Pancreas (tissue), 10 donors: ENCODE data around the gene ZNF638. TPM values are rescaled to one million over a fixed set of nuclear protein-coding genes. Genes with fewer than 3 reads are reported as not detected.

Source experiments
- ATAC-seq, 4 donors: fragments of 200-7000 bp; cut with Tn5 transposase; one replicate each; pipeline versions ENCODE4 v1.8.0 to v1.9.1; 2020; ENCODE audit warnings: mild to moderate bottlenecking in 4 of 4, moderate library complexity in 4 of 4
- DNase-seq, 6 donors: peaks; one replicate each; pipeline ENCODE4 v3.0.0-alpha.2; 2020
- FAIRE-seq: peaks from 2 replicates; lab custom pipeline; 2012; peaks lifted over from hg19 to GRCh38; lab: Jason Lieb, UNC
- H3K27ac ChIP-seq, 4 donors: fragments of 200-600 bp; sonication (generic); 1 replicate in 3 of 4; 2 replicates in 1 of 4; pipeline versions ENCODE4 v1.5.0 to v1.8.0; 2020
- H3K27me3 ChIP-seq, 4 donors: fragments of 200-600 bp; one replicate each; pipeline ENCODE4 v1.8.0; 2021
- H3K36me3 ChIP-seq, 3 donors: fragments of 200-600 bp; sonication (generic) in 1 of 3; one replicate each; pipeline versions ENCODE4 v1.5.0 to v1.8.0; 2020 to 2021
- H3K4me1 ChIP-seq, 3 donors: fragments of 200-600 bp; one replicate each; pipeline ENCODE4 v1.8.0; 2021
- H3K4me3 ChIP-seq, 4 donors: fragments of 200-600 bp; sonication (generic) in 2 of 4; one replicate each; pipeline versions ENCODE4 v1.5.0 to v1.8.0; 2020 to 2021
- H3K9me3 ChIP-seq, 4 donors: fragments of 200-600 bp; one replicate each; pipeline ENCODE4 v1.8.0; 2021
- WGBS, 2 donors: extraction: QIAGEN DNeasy Blood & Tissue Kit; methylation state at CpG; one replicate each; pipeline ENCODE4 v1.1.7; 2013; 5-methylcytosine and 5-hydroxymethylcytosine counted together
- intact Hi-C, 3 donors: fragments of 100-400 bp; cut with DNase I; formaldehyde crosslinking; loops; one replicate each; pipeline versions ENCODE4 v1.11.1 to v1.14.2; 2022
- polyA plus RNA-seq, 2 donors: library from polyadenylated mRNA; stranded (reverse); fragments of 200-250 nt; gene quantifications; one replicate each; pipeline ENCODE4 v1.2.3, GENCODE V29; 2013
- total RNA-seq, 6 donors: library from RNA; stranded (reverse); fragmentation: NEBNext Ultra II Directional in 4 of 6; extraction: Animal tissue kit (Norgen Biotek cat#: 25700) in 4 of 6; gene quantifications; one replicate each; pipeline versions ENCODE4 v1.2.1 to v1.2.4, GENCODE V29; 2021 to 2023
- TF ChIP-seq, protein P1 (sequence below), 4 donors: fragments of 200-600 bp; sonication (generic) in 3 of 4; IDR thresholded peaks; one replicate each; pipeline versions ENCODE4 v1.5.0 to v1.8.0; 2021; ENCODE audit warnings: antibody characterized with exemption in 4 of 4
- donor health status: healthy with polysubstance abuse.
- donor health status: DM: no; HTN: no; CAD: no; lungs with moderate emphysema.
- donor health status: DM: no; HTN: no; CAD: no.
- donor health status: control.
- donor health status: control.
- donor health status: Bipolar disorder and iron deficiency.
- donor health status: DM: yes; HTN: yes; CAD: no.
- donor health status: DM: no; HTN: no; CAD: no.
- donor health status: DM: no; HTN: no; CAD: no.
- donor health status: DM: yes; HTN: yes; CAD: no.

Gene ZNF638
- total and polyA plus RNA-seq, 8 donors: 35.4 to 117 (median 52.7) TPM

DNA sequence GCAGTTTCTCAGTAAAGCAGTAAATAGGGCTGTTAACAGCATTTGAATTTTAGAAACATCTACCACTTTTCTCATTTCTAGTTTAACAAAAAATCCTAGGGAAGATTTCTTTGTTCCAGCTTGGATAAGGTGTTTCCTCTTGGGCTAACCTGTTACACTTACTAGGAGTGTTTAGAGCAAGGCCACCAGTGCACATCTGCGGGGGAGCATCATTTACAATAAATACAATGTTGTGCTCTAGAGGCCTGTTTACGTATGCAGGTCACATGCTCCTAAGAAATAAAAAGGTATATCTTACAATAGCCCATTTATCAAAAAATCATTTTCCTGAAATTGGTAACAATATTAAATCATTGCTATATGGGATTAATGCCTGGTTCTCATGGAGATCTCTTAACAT lies 8.1 kb downstream of the ZNF638 start:
- TF ChIP-seq, protein P1, sequence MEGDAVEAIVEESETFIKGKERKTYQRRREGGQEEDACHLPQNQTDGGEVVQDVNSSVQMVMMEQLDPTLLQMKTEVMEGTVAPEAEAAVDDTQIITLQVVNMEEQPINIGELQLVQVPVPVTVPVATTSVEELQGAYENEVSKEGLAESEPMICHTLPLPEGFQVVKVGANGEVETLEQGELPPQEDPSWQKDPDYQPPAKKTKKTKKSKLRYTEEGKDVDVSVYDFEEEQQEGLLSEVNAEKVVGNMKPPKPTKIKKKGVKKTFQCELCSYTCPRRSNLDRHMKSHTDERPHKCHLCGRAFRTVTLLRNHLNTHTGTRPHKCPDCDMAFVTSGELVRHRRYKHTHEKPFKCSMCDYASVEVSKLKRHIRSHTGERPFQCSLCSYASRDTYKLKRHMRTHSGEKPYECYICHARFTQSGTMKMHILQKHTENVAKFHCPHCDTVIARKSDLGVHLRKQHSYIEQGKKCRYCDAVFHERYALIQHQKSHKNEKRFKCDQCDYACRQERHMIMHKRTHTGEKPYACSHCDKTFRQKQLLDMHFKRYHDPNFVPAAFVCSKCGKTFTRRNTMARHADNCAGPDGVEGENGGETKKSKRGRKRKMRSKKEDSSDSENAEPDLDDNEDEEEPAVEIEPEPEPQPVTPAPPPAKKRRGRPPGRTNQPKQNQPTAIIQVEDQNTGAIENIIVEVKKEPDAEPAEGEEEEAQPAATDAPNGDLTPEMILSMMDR (IDR thresholded peaks at IDR 0.05): no peak
- 84 to 89% methylated on average over 2 of the region's 2 CpGs for WGBS, 2 donors
- no peak for ATAC-seq
- H3K36me3 ChIP-seq: no peaks in the 10 kb centered on the region
- intact Hi-C loops: no loop called here
- no peak for FAIRE-seq
- H3K4me1 ChIP-seq: peaks cover 22 to 55% (median 27%) of the 10 kb centered on the region in 3 donors
- DNase-seq: no peak
- no peak overlapping the region for H3K4me3 ChIP-seq
- H3K27me3 ChIP-seq: no peaks in the 10 kb centered on the region
- H3K27ac ChIP-seq: no peak overlapping the region
- H3K9me3 ChIP-seq: no peaks in the 10 kb centered on the region

DNA sequence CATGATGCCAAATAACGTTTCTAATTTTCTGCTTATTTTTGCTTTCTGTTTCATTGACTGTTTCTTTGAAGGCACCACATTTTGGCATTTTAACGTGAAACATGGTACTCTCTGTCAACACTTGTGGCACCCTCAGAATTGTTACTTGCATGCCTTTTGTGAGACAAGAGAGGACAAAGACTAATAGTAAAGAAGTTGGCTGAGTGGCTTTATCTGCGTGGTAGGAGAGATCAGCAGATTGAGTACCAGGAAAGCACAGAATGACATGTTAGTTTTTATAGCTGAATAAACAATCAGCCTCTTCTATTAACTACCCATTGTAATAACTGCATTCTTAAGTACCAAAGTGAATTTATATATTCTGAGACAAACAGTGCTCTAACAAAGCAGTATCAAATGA lies 8.6 kb downstream of the ZNF638 start:
- 17 to 18% methylated on average over 3 of the region's 3 CpGs for WGBS, 2 donors

DNA sequence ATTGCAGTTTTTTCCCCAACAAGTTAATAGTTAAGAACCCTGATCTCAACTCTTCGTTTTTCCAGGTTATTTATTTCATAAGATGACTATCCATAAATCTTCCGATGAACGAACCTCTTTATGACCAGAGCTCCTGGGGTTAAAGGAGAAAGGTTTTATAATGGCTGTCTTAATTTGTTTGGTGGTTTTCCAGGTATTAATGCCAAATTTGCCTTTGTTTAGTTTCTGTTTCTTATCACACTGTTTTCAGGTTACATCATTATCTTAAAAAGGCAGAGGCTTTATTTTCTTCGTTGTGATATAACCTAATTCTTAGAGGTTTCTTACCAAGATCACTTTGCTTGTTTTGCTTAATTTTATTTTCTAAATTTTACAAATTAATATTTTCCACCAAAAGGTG lies 10.1 kb downstream of the ZNF638 start:
- 21 to 26% methylated on average over 4 of the region's 4 CpGs for WGBS, 2 donors
- intact Hi-C loops: no loop called here
- no peak for DNase-seq
- no peak for FAIRE-seq
- H3K4me1 ChIP-seq: peaks cover 22 to 39% (median 23%) of the 10 kb centered on the region in 3 donors
- H3K9me3 ChIP-seq: no peaks in the 10 kb centered on the region
- no peak overlapping the region for H3K27ac ChIP-seq
- no peak overlapping the region for H3K4me3 ChIP-seq
- peak in 3 of 4 donors; percentile 30 to 67 (median 33) for ATAC-seq
- no peaks in the 10 kb centered on the region for H3K36me3 ChIP-seq
- no peaks in the 10 kb centered on the region for H3K27me3 ChIP-seq
- TF ChIP-seq, protein P1 (IDR thresholded peaks at IDR 0.05): no peak

More for the DNA sequence above, 8.6 kb downstream of the ZNF638 start:
- H3K27me3 ChIP-seq: no peaks in the 10 kb centered on the region
- H3K9me3 ChIP-seq: no peaks in the 10 kb centered on the region
- FAIRE-seq (no peak), DNase-seq (no peak), ATAC-seq (no peak)
- no peak overlapping the region for H3K4me3 ChIP-seq
- H3K4me1 ChIP-seq: peaks cover 22 to 50% (median 27%) of the 10 kb centered on the region in 3 donors
- no peaks in the 10 kb centered on the region for H3K36me3 ChIP-seq
- intact Hi-C loops: no loop called here
- TF ChIP-seq, protein P1 (IDR thresholded peaks at IDR 0.05): no peak
- H3K27ac ChIP-seq: no peak overlapping the region

DNA sequence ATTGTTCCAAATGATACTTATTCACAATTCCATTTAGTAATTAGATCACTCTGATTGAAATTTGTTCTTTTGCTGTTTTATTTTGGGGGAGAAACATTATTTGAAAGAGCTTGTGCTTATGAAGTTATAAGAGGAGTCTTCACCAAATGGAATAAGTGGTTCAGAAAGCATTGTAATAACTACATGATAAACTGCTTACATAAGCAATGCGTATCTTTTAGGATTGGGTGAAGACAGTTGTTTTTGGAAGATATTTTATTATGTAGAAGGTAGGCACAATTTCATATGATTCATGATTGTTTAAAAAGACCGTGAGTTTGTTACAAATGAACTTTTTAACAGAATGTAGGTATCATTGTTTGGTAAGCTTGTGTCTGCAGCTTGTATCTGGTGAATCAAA lies 14.5 kb downstream of the ZNF638 start:
- no peak for FAIRE-seq
- Histone ChIP-seq H3K27me3 (no peaks in the 10 kb centered on the region), H3K36me3 (peaks cover 0 to 10% (median 0%) of the 10 kb centered on the region in 3 donors), H3K9me3 (no peaks in the 10 kb centered on the region), H3K4me3 (no peak overlapping the region), H3K27ac (no peak overlapping the region), H3K4me1 (peaks cover 2 to 17% (median 13%) of the 10 kb centered on the region in 3 donors)
- intact Hi-C loops: no loop called here
- no peak for ATAC-seq
- 97 to 100% methylated on average over 2 of the region's 2 CpGs for WGBS, 2 donors
- TF ChIP-seq, protein P1 (IDR thresholded peaks at IDR 0.05): no peak
- DNase-seq: no peak

DNA sequence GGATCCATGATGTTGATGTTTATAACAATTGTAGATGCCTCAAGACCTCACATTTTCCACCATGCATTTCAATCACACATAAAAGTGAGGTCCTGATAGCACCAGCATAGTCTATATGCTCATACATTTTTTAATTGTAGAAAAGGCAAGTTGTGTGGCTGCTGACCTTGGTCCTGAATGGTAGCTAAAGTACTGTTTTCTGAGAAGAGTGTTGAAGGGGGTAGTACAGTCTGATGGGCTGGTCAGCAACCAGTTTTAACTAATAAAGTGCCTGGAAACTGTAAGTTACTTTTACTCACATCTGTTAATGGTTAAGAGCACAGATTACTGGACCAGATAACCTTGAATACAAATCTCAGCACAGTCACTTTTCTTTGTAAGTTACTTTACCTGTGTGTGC lies 15.9 kb downstream of the ZNF638 start:
- Histone ChIP-seq H3K27me3 (no peaks in the 10 kb centered on the region), H3K36me3 (peaks cover 0 to 10% (median 0%) of the 10 kb centered on the region in 3 donors), H3K4me3 (no peak overlapping the region), H3K4me1 (peaks cover 0 to 11% (median 8%) of the 10 kb centered on the region in 3 donors), H3K27ac (no peak overlapping the region), H3K9me3 (no peaks in the 10 kb centered on the region)
- DNase-seq: no peak
- intact Hi-C loops: no loop called here
- peak in 3 of 4 donors; percentile 31 to 80 (median 62) for ATAC-seq
- TF ChIP-seq, protein P1 (IDR thresholded peaks at IDR 0.05): no peak
- no peak for FAIRE-seq
